Fibroblast of lung (primary cell): ENCODE measurements around the gene NUP210L. TPM values are rescaled to one million over a fixed set of nuclear protein-coding genes. Genes with fewer than 3 reads are reported as not detected.

ENCODE experiments used
- DNase-seq, 2 donors: peaks; one replicate each; pipeline versions ENCODE4 v3.0.0 to v3.0.0-alpha.2; 2010; ENCODE audit warnings: low read depth in 2 of 2
- H2AFZ ChIP-seq: 2 replicates; pipeline ENCODE4 v1.5.1; 2012; ENCODE audit warnings: low read length, control low read depth, inconsistent platforms
- H3K27ac ChIP-seq: 2 replicates; pipeline ENCODE4 v1.5.1; 2011; ENCODE audit warnings: low read length, control low read depth; ENCODE audit not compliant: insufficient read depth
- H3K27me3 ChIP-seq: 2 replicates; pipeline ENCODE4 v1.5.1; 2011; ENCODE audit warnings: mild to moderate bottlenecking, low read length; ENCODE audit not compliant: control insufficient read depth, insufficient read depth
- H3K36me3 ChIP-seq: 2 replicates; pipeline ENCODE4 v1.5.1; 2011; ENCODE audit warnings: low read length; ENCODE audit not compliant: control insufficient read depth, insufficient read depth
- H3K4me1 ChIP-seq: 2 replicates; pipeline ENCODE4 v1.5.1; 2011; ENCODE audit warnings: low read length; ENCODE audit not compliant: control insufficient read depth, insufficient read depth; ENCODE audit errors: extremely low read depth
- H3K4me2 ChIP-seq: 2 replicates; pipeline ENCODE4 v1.5.1; 2011; ENCODE audit warnings: low read length, control low read depth; ENCODE audit not compliant: insufficient read depth; ENCODE audit errors: extremely low read depth
- H3K4me3 ChIP-seq, 4 experiments: fragments of 200-600 bp in 1 of 4; sonication (generic) in 1 of 4; replicated peaks in 1 of 4; 2 replicates each; pipeline ENCODE4 v1.5.1; 2011 to 2016; ENCODE audit warnings: low read length in 4 of 4, low read depth in 3 of 4, mild to moderate bottlenecking in 3 of 4, control low read depth in 2 of 4, inconsistent platforms in 1 of 4, mixed read lengths in 1 of 4; ENCODE audit not compliant: insufficient read depth in 1 of 4; ENCODE audit errors: control extremely low read depth in 1 of 4
- H3K79me2 ChIP-seq: 2 replicates; pipeline ENCODE4 v1.5.1; 2012; ENCODE audit warnings: mild to moderate bottlenecking, low read length, inconsistent platforms; ENCODE audit not compliant: control insufficient read depth, insufficient read depth
- H3K9ac ChIP-seq: 2 replicates; pipeline ENCODE4 v1.5.1; 2011; ENCODE audit warnings: mild to moderate bottlenecking, low read length, control low read depth; ENCODE audit not compliant: insufficient read depth
- H3K9me3 ChIP-seq: 2 replicates; pipeline ENCODE4 v1.5.1; 2012; ENCODE audit warnings: low read depth, low read length; ENCODE audit not compliant: control insufficient read depth, insufficient read depth
- H4K20me1 ChIP-seq: 2 replicates; pipeline ENCODE4 v1.5.1; 2011; ENCODE audit warnings: low read length; ENCODE audit not compliant: control insufficient read depth, insufficient read depth; ENCODE audit errors: extremely low read depth
- EZH2 ChIP-seq: IDR thresholded peaks from 2 replicates; pipeline ENCODE4 v1.5.1; 2012; ENCODE audit warnings: low read length, control low read depth, mild to moderate bottlenecking; ENCODE audit errors: missing control alignments
- polyA plus RNA-seq, 2 donors: library from polyadenylated mRNA; depleted of rRNA in 1 of 2; stranded (reverse) in 1 of 2; unstranded in 1 of 2; fragments of >200 nt; gene quantifications; 2 replicates each; pipeline ENCODE4 v1.2.1, GENCODE V29; 2011 to 2012; ENCODE audit warnings: missing spikeins in 1 of 2
- total RNA-seq: library from RNA; depleted of rRNA; stranded (reverse); fragments of >200 nt; gene quantifications from 2 replicates; pipeline ENCODE4 v1.2.1, GENCODE V29; 2014
- TF ChIP-seq, protein P1 (sequence below), 2 donors: IDR thresholded peaks in 1 of 2; conservative IDR thresholded peaks in 1 of 2; 1 replicate in 1 of 2; 2 replicates in 1 of 2; pipeline ENCODE4 v1.5.1; 2011 to 2012; ENCODE audit warnings: low read length in 2 of 2, control low read depth in 1 of 2, inconsistent platforms in 1 of 2, low read depth in 1 of 2, mild to moderate bottlenecking in 1 of 2

NUP210L gene
- total and polyA plus RNA-seq, 2 donors (not counting 1 experiment from before 2014, with no cell fraction given): 0.08 to 0.17 TPM

DNA sequence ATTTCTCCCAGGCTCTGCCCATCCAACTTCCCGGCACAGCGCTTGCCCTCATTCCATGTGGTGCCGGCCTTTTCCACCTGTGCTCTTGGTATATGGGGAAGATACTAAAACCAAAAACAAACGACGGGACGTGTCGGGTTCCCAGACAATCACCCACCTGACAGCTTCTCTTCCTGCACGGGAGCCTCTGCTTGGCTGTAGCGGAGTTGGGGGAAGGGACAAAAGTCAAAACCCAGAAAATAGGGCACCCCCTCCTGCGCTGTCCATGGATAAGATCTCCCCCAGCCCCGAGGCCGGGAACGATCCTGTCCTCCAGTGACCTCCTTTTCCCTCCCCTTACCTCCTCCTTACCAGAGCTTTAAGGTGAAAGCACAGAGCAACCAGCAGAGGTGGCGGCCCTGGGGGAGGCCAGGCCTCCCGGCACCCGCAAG, 178.0 kb downstream of the NUP210L start:
- no peak for DNase-seq
- Histone ChIP-seq H3K4me2 (peak overlapping the region; percentile 94), H3K27me3 (no peaks in the 10 kb centered on the region), H2AFZ (peak overlapping the region; percentile 70), H3K27ac (peak overlapping the region; percentile 81), H3K36me3 (peaks cover 17% of the 10 kb centered on the region), H4K20me1 (no peaks in the 10 kb centered on the region), H3K4me1 (peaks cover 6% of the 10 kb centered on the region), H3K9me3 (no peaks in the 10 kb centered on the region), H3K4me3 (peak overlapping the region; percentile 85 to 100 (median 96)), H3K79me2 (peaks cover 17% of the 10 kb centered on the region), H3K9ac (peak overlapping the region; percentile 89)
- TF ChIP-seq, protein P1, sequence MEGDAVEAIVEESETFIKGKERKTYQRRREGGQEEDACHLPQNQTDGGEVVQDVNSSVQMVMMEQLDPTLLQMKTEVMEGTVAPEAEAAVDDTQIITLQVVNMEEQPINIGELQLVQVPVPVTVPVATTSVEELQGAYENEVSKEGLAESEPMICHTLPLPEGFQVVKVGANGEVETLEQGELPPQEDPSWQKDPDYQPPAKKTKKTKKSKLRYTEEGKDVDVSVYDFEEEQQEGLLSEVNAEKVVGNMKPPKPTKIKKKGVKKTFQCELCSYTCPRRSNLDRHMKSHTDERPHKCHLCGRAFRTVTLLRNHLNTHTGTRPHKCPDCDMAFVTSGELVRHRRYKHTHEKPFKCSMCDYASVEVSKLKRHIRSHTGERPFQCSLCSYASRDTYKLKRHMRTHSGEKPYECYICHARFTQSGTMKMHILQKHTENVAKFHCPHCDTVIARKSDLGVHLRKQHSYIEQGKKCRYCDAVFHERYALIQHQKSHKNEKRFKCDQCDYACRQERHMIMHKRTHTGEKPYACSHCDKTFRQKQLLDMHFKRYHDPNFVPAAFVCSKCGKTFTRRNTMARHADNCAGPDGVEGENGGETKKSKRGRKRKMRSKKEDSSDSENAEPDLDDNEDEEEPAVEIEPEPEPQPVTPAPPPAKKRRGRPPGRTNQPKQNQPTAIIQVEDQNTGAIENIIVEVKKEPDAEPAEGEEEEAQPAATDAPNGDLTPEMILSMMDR (conservative IDR thresholded peaks at IDR 0.05 in 1 of 2, IDR thresholded peaks at IDR 0.05 in 1 of 2; ENCODE audit: low read depth in 1 of 2, low read length in 2 of 2): no peak
- no peak for TF ChIP-seq EZH2

GRCh38 chr1:153973525-153973924, 181.3 kb downstream of the NUP210L start:
- Histone ChIP-seq H3K27ac (no peak overlapping the region), H3K36me3 (peaks cover 13% of the 10 kb centered on the region), H2AFZ (no peak overlapping the region), H3K4me1 (peaks cover 5% of the 10 kb centered on the region), H3K27me3 (no peaks in the 10 kb centered on the region), H3K4me3 (no peak overlapping the region), H3K9ac (no peak overlapping the region), H3K79me2 (peaks cover 17% of the 10 kb centered on the region), H3K9me3 (no peaks in the 10 kb centered on the region), H3K4me2 (no peak overlapping the region), H4K20me1 (no peaks in the 10 kb centered on the region)
- no peak for DNase-seq
- TF ChIP-seq, protein P1 (conservative IDR thresholded peaks at IDR 0.05 in 1 of 2, IDR thresholded peaks at IDR 0.05 in 1 of 2; ENCODE audit: low read depth in 1 of 2, low read length in 2 of 2): no peak
- TF ChIP-seq EZH2: no peak

- no peak overlapping the region for H2AFZ ChIP-seq
- H3K4me1 ChIP-seq: peaks cover 5% of the 10 kb centered on the region
- H3K79me2 ChIP-seq: peaks cover 17% of the 10 kb centered on the region
- no peak overlapping the region for H3K4me2 ChIP-seq
- no peak overlapping the region for H3K27ac ChIP-seq
- no peaks in the 10 kb centered on the region for H4K20me1 ChIP-seq
- no peak overlapping the region for H3K9ac ChIP-seq
- TF ChIP-seq EZH2: no peak
- TF ChIP-seq, protein P1 (conservative IDR thresholded peaks at IDR 0.05 in 1 of 2, IDR thresholded peaks at IDR 0.05 in 1 of 2; ENCODE audit: low read depth in 1 of 2, low read length in 2 of 2): no peak
- H3K4me3 ChIP-seq: no peak overlapping the region
- no peaks in the 10 kb centered on the region for H3K27me3 ChIP-seq
- no peak for DNase-seq
- H3K9me3 ChIP-seq: no peaks in the 10 kb centered on the region
- peaks cover 13% of the 10 kb centered on the region for H3K36me3 ChIP-seq
These were observed 181.8 kb downstream of the NUP210L start for GRCh38 chr1:153973071-153973470.
